ENCODE results near the gene CABP4.

Gene CABP4

DNA sequence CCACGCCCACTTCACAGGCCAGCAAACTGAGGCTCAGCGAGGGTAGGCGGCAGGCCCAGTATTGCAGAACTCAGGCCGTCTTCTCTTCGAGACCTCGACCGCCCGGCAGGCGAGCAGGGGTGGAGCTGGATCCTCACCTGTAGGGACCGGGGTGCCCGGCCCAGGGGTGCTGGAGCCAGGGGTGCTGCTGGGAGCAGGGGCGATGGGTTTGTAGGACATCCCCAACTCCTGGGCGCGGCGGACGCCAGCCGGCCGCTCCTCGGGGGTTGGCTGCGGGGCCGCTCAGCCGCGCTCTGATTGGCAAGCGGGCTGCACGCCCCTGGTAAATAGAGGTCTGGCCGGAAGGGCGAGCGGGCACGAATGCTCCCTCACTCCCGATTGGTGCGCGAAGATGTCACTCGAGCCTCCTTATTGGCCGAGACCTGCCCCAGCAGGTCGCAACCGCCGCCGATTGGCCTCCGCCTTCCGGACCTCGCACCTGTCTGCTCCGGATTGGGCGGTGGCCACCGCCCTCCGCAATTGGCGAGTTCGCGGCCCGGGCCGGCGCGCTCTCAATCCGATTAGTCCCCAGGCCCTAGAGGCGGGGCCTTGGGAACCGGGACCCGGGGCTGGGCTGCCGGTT, 52.8 kb downstream of the CABP4 start, which contains the start of gene CDK2AP2:
CDK2AP2 (minus strand) TSS at position 299 of the 622 bp plus-strand sequence; CDS start at position 219, 80 bp downstream.
- peaks cover 10% of the 10 kb centered on the region for H3K36me3 Mint-ChIP-seq (ENCODE audit: low read depth)
- peak within 1 kb of the TSS; percentile 89 for H3K4me3 Mint-ChIP-seq
- no peaks in the 10 kb centered on the region for H3K9me3 Mint-ChIP-seq
- H3K27ac Mint-ChIP-seq = peak within 1 kb of the TSS; percentile 97
- H3K27me3 Mint-ChIP-seq = peaks cover 4% of the 10 kb centered on the region
- peaks cover 36% of the 10 kb centered on the region for H3K4me1 Mint-ChIP-seq (ENCODE audit: low read depth)

DNA sequence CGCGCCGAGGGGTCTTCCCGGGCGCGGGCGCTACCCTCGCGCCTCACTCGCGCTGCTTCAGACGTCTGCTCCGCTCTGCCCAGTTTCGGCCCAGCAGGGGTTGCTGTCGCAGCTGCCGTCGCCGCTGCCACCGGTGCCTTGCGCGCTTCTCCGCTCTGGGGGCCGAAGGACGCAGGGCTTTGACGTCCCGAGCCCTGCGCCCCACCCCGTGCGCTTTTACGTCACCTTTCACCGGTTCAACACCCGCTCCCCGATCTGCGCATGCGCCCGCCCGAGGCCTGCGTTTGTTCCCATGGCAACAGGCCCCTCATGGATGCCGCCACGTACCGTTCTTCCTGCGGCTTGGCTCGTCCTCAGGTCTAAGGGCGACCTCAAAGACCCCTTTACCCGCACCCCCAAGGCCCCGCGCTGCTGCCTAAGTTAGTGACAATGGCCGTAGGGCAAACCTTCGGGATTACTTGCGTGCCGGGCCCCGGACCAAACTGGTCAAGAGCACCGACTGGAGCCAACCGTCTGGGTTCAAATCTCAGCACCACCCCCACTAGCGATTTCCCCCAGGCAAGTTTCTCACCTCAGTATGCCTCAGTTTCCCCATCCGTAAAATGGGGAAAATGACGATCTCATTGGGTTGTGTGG, 53.5 kb downstream of the CABP4 start:
- Mint-ChIP-seq H3K9me3 (no peaks in the 10 kb centered on the region), H3K36me3 (ENCODE audit: low read depth) (peaks cover 9% of the 10 kb centered on the region), H3K4me3 (peak overlapping the region; percentile 89), H3K27ac (peak overlapping the region; percentile 97), H3K4me1 (ENCODE audit: low read depth) (peaks cover 29% of the 10 kb centered on the region), H3K27me3 (peaks cover 4% of the 10 kb centered on the region)

DNA sequence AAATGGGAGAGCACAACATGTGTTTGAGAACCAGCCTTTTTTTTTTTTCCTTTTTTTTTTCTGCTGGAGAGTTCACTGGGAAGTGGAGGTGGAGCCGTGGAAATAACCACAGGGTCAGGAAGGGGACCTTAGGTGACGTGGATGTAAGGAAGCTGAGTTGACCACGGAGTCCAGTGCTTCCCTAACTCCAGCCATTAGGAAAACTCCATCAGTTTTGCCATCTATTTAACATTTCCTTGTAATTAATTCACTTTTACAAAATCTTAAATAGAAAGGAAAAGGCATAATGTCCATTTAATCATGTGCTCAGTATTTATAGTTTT, 54.8 kb downstream of the CABP4 start:
- Mint-ChIP-seq H3K27me3 (peaks cover 10% of the 10 kb centered on the region), H3K4me3 (no peak overlapping the region), H3K36me3 (ENCODE audit: low read depth) (peaks cover 9% of the 10 kb centered on the region), H3K4me1 (ENCODE audit: low read depth) (peaks cover 28% of the 10 kb centered on the region), H3K9me3 (no peaks in the 10 kb centered on the region), H3K27ac (no peak overlapping the region)

Measured in stimulated activated naive CD8-positive, alpha-beta T cell treated with anti-CD3 and anti-CD28 coated beads, Interleukin-15, Interleukin-2, amounts not matched to agents 100 ng/mL and 50 ng/mL, for 24 hours (primary cell).